Activated CD8-positive, alpha-beta memory T cell treated with anti-CD3 and anti-CD28 coated beads, Interleukin-2, amount 50 U/mL, for 1 hour (primary cell): ENCODE results near the gene POMP.
"Not testable (repeated sequence)": the region's sequence is repeated elsewhere in the genome, so short reads cannot be mapped to it uniquely, and the experiment has no call there.

Experiments
- DNase-seq: peaks from one replicate; pipeline ENCODE4 v3.0.0-alpha.2; 2020; ENCODE audit errors: extremely low read depth

Gene POMP

DNA sequence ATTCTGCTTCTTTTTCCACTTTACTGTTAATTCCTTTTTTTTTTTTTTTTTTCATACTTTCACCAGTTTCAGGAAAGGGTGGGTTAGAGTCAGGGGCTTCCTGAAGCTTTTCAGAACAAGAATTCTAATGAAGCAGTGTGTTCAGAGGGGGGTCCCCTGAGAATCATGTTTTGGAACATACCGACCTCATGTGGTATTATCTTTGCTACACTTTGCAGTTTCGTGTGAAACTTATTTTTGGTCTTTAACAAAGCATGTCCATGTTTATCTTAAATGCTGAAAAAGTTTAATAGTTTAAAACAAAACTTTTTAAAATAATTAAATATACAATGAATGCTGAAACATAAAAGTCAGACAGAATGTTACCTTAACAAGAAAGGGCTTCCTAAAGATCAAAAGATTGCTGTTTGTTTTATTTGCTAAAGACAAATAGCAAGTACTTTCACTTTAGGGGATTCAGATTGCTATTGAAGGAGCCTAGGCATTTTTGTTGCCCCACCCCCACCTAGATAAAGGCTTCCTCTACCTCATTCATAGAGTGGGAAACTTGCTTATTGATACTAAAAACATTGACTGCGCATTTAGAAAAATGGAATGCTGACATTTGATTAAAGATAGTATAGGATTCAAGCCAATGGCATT, 21.1 kb upstream of the POMP start:
- no peak for DNase-seq

- no peak for DNase-seq
Observed at GRCh38 chr13:28638756-28639155, 20.2 kb upstream of the POMP start.

GRCh38 chr13:28640861-28641599, 17.9 kb upstream of the POMP start:
- no peak for DNase-seq

DNA sequence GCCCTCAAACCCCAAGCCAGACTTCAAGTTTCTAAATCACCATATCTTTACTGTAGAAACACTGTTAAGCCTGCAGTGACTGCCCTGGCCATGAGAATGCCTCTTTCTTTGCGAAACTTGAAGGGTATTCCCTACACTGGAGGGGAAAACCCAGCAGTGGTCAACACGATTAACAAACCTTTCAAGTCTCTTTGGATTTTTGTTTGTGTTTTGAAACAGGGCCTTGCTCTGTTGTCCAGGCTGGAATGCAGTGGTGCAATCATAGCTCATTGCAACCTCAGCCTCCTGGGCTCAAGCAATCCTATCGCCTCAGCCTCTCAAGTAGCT, 17.4 kb upstream of the POMP start:
- DNase-seq = no peak

- DNase-seq = no peak
Observed at GRCh38 chr13:28650284-28650683, 8.6 kb upstream of the POMP start.

DNA sequence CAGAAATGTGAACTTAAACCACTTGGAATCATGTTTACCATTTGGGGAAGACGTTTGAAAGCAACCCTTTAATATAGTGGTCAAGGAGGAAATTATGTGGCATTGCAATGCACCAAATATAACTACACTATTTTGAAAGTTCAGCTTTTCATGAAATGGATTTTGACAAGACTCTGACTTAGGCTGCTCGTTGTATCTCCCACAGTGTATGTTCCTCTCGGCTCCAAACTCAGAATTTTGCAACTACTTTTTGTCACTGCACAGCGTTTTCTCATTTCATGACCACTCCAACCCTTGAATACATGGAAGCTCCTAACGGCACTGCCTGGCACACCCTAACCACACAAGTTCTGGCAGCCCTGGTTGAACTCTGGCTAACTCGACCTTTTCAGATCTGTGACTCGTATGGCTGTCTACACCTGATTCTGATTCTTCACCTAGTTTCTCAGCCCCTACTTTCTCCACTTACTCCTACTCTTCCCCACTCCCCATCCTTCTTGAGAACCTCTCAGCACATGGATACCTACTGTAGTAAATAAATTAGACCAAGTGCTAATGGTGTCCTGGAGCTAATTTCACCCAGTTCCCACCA, 7.0 kb upstream of the POMP start:
- DNase-seq = no peak

GRCh38 chr13:28653111-28653510, 5.8 kb upstream of the POMP start:
- DNase-seq = no peak

DNA sequence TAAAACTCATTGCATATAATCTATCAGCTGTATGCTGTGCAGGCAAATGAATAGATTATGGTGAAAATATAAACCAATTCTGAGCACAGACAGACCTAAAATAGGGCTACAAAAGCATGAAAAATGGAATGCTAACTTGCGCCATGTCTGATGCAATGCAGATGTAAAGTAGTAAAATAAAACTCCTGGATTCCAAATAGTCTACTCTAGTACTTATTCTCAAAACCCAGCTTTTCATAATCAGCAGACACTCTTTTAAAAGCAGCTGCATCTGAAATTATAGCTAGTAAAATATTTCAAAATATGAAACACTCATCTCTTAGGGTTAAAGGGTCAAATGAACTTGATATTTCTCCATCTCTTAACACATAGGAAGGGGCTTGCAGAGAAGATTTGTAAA, 4.7 kb upstream of the POMP start:
- no peak for DNase-seq

GRCh38 chr13:28655561-28655960, 3.4 kb upstream of the POMP start:
- DNase-seq = no peak

DNA sequence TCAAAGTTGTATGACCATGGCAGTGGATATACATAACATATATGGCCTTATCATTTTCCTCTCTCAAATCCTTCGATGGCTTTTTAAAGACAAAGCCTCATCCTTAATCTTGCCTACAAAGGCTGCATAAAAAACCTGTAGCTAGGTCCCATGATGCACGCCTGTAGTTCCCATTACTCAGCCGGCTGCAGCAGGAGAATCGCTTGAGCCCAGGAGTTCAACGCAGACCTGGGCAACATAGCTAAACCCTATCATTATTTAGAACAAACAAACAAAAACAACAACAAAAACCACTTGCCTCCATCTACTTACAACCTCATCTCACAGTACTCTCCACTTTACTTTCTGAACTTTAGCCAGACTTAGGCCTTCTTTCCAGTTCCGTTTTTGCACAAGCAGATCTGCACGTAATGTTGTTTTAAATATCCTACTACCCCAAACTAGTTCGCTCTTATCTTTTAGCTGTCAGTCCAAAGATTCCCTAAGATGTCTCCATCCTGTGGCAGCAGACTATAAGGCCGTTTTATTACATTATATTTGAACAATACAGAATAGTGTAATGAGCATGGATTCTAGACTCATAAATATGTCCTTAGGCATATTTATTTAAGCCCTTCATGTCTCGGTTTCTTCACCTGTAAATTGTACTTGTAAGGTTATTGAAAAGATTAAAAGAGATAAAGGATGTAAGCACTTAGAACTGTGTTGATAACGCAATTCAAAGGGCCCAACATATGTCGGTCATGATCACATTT, 969 bp upstream of the POMP start:
- no peak for DNase-seq

DNA sequence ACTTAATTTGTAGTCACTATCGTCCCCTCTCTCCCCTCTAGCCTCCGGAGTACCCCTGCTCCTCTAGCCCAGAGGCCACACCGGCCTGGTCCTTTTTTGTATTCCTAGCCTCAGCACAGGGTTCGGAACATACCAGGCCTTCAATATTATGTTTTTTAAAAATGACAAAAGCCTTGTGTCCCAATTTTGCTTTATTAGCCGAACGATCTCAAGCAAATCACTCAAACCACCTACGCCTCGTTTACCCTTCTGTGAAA, 463 bp upstream of the POMP start:
- DNase-seq = no peak

DNA sequence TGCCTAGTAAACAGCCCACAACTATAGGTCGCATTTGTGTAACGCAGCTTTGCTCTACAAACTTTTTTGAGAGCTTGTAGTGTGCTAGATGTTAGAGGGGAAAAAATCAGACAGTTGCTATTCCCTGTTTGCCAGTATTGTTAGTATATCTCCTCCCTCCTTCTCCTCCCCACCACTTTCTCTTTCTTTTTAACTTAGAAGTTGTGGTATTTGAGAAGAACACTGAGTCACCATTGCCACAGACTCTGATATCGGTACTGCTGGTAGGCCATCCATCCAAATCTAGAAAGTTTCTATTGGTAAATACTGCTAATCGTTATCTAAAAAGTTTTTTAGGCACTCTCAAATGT, 666 bp downstream of the POMP start:
- DNase-seq = no peak

- DNase-seq = no peak
Observed at GRCh38 chr13:28666897-28667488, 8.1 kb downstream of the POMP start.

DNA sequence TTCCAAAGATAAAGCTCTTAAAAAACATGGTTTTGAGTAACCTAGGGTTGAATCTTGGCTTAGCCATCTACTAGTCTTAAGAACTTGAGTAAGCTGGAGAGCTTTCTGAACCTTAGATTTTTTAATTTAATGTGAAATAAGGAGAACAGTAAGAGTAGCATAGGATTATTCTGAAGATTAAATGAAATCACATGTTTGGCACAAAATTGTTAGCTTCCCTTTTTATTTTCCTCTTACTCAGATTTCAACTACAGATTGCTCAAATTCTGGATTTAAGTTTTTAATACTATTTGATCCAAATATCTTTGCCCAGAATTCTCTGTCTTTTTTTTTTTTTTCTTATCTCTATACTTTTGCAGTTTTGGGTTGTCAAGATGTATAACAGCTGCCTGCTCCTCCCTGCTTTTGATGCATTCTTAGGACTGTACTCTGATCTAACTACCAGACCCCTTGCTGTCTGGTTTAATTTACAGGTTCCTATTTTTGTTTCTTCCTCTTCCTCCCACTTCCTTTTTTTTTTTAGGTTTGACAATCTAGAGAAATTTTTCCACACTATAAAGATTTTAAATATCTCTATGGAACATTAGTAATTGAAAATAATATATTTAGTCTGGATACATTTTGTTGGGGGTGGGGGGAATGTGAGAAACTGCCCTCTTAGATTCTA, 12.3 kb downstream of the POMP start:
- DNase-seq = no peak

DNA sequence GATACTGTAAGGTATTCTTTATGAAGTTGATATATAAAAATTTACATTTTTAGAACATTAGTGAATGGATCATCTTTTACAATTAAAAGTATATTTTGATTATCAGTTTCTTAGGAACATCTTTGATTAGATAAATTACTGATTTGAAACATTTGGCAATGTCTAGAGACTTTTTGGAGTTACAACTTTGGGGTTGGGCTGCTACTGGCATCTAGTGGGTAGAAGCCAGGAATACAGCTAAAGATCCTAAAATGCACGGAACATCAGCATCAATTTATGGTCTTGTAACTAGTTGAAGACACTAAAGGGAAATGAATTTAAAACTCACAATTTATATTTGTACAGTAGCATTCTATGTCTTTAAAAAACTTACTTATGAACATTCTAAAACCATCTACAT, 19.9 kb downstream of the POMP start:
- DNase-seq = no peak

DNA sequence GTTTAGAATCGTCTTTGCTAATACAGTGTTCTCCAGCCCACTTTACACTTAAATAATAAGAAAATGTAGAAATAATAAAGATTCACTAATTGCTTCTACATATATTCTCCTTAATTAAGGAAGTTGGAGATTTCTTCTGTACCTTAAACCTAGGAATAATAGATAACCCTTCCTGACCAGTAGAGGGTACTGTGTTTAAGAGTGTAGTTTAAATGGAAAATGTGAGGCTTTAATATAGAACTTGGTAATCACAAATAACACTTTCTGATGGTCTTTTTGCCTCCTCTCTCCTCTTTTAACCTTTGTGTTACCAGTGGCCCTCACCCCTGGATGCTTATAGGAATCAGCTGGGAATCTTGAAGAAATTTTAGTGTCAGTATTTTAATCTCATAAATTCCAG, 20.7 kb downstream of the POMP start:
- DNase-seq = no peak

- DNase-seq = no peak
Observed at GRCh38 chr13:28680541-28680940, 21.6 kb downstream of the POMP start.

- DNase-seq = not testable (repeated sequence)
Observed at GRCh38 chr13:28683169-28683568, 24.2 kb downstream of the POMP start.

- DNase-seq = no peak
Observed at GRCh38 chr13:28684257-28684656, 25.3 kb downstream of the POMP start.

DNA sequence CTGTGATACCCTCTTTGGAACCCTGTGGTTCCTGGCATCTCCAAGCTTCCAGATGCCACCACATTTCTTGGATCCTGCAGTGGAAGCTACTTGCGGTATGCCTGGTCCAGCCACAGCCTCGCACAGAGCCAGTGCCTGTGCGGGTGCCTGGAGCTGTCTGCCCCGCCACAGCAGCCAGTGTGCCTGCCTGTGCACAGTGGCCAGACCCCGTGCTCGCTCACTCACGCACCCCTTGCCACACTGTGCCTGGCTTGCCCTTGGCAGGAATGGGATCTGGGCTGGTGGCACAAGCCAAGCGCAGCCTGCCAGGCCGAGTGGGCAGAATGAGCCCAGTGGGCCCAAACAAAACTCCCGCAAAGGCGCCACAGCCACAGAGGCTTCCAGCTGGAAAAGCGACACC, 26.2 kb downstream of the POMP start:
- no peak for DNase-seq

DNA sequence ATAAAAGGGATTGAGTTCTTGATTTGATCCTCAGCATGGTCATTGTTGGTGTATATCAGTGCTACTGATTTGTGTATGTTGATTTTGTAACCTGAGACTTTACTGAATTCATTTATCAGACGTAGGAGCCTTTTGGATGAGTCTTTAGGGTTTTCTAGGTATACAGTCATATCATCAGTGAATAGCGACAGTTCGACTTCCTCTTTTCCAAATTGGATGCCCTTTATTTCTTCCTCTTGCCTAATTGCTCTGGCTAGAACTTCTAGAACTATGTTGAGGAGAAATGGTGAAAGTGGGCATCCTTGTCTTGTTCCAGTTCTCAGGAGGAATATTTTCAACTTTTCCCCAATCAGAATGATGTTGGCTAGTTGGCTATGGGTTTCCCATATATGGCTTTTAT, 27.0 kb downstream of the POMP start:
- no peak for DNase-seq
